Endometrial microvascular endothelial cells (primary cell): ENCODE results near the gene TXNDC11. TPM values are rescaled to one million over a fixed set of nuclear protein-coding genes. Genes with fewer than 3 reads are reported as not detected.

Experiments
- in situ Hi-C: cut with HindIII; loops from 2 replicates; pipeline ENCODE4 v1.10.0; 2017; ENCODE audit warnings: low sequenced_read_pairs, low pct_unique_long_range_greater_than_20kb; ENCODE audit errors: inconsistent ontology term
- total RNA-seq: library from RNA; depleted of rRNA; stranded (reverse); fragments of >200 nt; gene quantifications from one replicate; pipeline ENCODE4 v1.2.3, GENCODE V29; 2015; ENCODE audit errors: inconsistent ontology term

The TXNDC11 gene
- total RNA-seq, 1 donor from 2014 or later: 63.2 TPM

GRCh38 chr16:11698271-11698689 is 44.4 kb downstream of the TXNDC11 start:
- in situ Hi-C loops: no loop called here

- in situ Hi-C loops: no loop called here
Observed at GRCh38 chr16:11697319-11697718, 45.3 kb downstream of the TXNDC11 start.

GRCh38 chr16:11696266-11697012 is 46.2 kb downstream of the TXNDC11 start:
- in situ Hi-C loops: no loop called here

- in situ Hi-C loops: no loop called here
Observed at GRCh38 chr16:11692651-11693050, 50.0 kb downstream of the TXNDC11 start.

GRCh38 chr16:11692171-11692570 is 50.5 kb downstream of the TXNDC11 start:
- in situ Hi-C loops: no loop called here

- in situ Hi-C loops: no loop called here
Observed at GRCh38 chr16:11691771-11692170, 50.9 kb downstream of the TXNDC11 start.

- in situ Hi-C loops: no loop called here
Observed at GRCh38 chr16:11691235-11691634, 51.4 kb downstream of the TXNDC11 start.

- in situ Hi-C loops: no loop called here
Observed at GRCh38 chr16:11689031-11689840, 53.4 kb downstream of the TXNDC11 start.

GRCh38 chr16:11688520-11688886 is 54.2 kb downstream of the TXNDC11 start:
- in situ Hi-C loops: no loop called here

GRCh38 chr16:11687601-11688519 is 54.8 kb downstream of the TXNDC11 start:
- in situ Hi-C loops: no loop called here

GRCh38 chr16:11686713-11687380 is 55.8 kb downstream of the TXNDC11 start:
- in situ Hi-C loops: no loop called here

GRCh38 chr16:11685844-11686618 is 56.6 kb downstream of the TXNDC11 start:
- in situ Hi-C loops: no loop called here

GRCh38 chr16:11684231-11685025 is 58.2 kb downstream of the TXNDC11 start:
- in situ Hi-C loops: no loop called here

GRCh38 chr16:11683145-11683544 is 59.5 kb downstream of the TXNDC11 start:
- in situ Hi-C loops: no loop called here

- in situ Hi-C loops: no loop called here
Observed at GRCh38 chr16:11682655-11683096, 60.0 kb downstream of the TXNDC11 start.

GRCh38 chr16:11681976-11682654 is 60.5 kb downstream of the TXNDC11 start:
- in situ Hi-C loops: no loop called here

GRCh38 chr16:11681556-11681955 is 61.1 kb downstream of the TXNDC11 start:
- in situ Hi-C loops: no loop called here
